ENCODE results near the gene FKBP3.

FKBP3 gene

GRCh38 chr14:45134051-45134958 is at the start of gene FKBP3:
TSS of gene FKBP3 (minus strand) at chr14:45134481. CDS start at chr14:45134456, 25 bp downstream.
- H3K4me3 ChIP-seq (ENCODE audit: low read depth, low read length) = peak within 1 kb of the TSS; percentile 82
- TF ChIP-seq, protein P1, sequence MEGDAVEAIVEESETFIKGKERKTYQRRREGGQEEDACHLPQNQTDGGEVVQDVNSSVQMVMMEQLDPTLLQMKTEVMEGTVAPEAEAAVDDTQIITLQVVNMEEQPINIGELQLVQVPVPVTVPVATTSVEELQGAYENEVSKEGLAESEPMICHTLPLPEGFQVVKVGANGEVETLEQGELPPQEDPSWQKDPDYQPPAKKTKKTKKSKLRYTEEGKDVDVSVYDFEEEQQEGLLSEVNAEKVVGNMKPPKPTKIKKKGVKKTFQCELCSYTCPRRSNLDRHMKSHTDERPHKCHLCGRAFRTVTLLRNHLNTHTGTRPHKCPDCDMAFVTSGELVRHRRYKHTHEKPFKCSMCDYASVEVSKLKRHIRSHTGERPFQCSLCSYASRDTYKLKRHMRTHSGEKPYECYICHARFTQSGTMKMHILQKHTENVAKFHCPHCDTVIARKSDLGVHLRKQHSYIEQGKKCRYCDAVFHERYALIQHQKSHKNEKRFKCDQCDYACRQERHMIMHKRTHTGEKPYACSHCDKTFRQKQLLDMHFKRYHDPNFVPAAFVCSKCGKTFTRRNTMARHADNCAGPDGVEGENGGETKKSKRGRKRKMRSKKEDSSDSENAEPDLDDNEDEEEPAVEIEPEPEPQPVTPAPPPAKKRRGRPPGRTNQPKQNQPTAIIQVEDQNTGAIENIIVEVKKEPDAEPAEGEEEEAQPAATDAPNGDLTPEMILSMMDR (IDR thresholded peaks at IDR 0.05; ENCODE audit: borderline replicate concordance, insufficient read depth, low read depth, low read length) = peak; percentile 22; the same call in 1 of the 2 replicates

DNA sequence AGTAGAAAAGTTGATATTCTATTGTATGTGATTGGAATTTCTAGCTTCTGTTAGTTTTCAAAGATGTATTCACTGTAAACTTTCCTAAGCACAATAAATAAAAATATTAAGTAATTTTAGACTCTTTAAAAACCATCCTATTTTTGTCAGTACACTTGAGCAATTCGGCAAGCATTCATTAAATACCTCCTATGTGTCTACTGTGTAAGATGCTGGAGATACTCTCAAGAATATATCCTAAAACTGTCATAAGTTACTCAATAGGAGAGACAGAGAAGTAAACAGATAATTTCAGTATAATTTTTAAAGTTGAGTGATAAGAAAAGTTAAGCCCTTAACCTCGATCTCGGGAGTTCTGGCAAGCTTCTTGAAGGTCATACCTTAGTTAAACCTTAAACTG is 47.5 kb upstream of the FKBP3 start:
- H3K4me3 ChIP-seq (ENCODE audit: low read depth, low read length) = no peak overlapping the region
- TF ChIP-seq, protein P1 (IDR thresholded peaks at IDR 0.05; ENCODE audit: borderline replicate concordance, insufficient read depth, low read depth, low read length) = no peak

DNA sequence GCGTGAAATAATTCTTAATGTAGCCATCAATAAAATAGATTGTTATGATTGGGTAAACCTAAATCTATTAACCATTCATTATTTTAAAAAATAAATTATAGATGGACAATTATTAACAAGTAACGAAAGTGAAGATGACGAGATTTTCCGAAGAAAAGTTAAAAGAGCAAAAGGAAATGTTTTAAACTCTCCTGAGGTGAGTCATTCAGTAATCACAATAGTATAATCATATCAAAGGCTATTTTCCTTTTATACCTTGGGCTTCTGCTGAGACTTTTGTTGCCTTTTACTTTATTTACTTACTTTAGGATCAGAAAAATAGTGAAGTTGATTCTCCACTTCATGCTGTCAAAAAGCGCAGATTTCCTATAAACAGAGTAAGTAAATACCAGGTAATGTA is 47.0 kb upstream of the FKBP3 start:
- TF ChIP-seq, protein P1 (IDR thresholded peaks at IDR 0.05; ENCODE audit: borderline replicate concordance, insufficient read depth, low read depth, low read length) = no peak
- H3K4me3 ChIP-seq (ENCODE audit: low read depth, low read length) = no peak overlapping the region

- TF ChIP-seq, protein P1 (IDR thresholded peaks at IDR 0.05; ENCODE audit: borderline replicate concordance, insufficient read depth, low read depth, low read length) = no peak
- no peak overlapping the region for H3K4me3 ChIP-seq (ENCODE audit: low read depth, low read length)
Measured at GRCh38 chr14:45177076-45177475, 42.8 kb upstream of the FKBP3 start.

DNA sequence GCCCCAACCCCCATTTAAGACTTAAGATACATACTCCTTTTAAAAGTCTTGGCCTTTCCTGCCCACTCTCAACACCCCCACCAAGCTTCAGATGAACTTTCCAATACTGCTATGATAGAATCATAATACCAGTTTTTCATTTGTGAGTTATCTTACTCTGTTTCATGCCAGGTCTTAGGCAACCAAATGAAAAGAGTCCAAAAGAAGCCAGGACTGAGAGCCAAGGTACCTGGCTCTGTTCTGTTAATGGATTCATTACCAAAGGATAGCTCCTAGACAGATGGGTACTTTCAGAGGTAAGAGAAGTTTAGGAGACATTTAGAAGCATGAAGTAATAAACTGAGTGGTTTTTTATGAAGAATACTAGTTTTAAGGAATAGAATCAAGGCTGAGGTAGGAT is 35.6 kb upstream of the FKBP3 start:
- TF ChIP-seq, protein P1 (IDR thresholded peaks at IDR 0.05; ENCODE audit: borderline replicate concordance, insufficient read depth, low read depth, low read length) = no peak
- H3K4me3 ChIP-seq (ENCODE audit: low read depth, low read length) = no peak overlapping the region

- H3K4me3 ChIP-seq (ENCODE audit: low read depth, low read length) = no peak overlapping the region
- TF ChIP-seq, protein P1 (IDR thresholded peaks at IDR 0.05; ENCODE audit: borderline replicate concordance, insufficient read depth, low read depth, low read length) = no peak
Measured at GRCh38 chr14:45156067-45156466, 21.8 kb upstream of the FKBP3 start.

GRCh38 chr14:45150386-45150890 is 16.2 kb upstream of the FKBP3 start:
- H3K4me3 ChIP-seq (ENCODE audit: low read depth, low read length) = no peak overlapping the region
- TF ChIP-seq, protein P1 (IDR thresholded peaks at IDR 0.05; ENCODE audit: borderline replicate concordance, insufficient read depth, low read depth, low read length) = no peak

Measured in GM12875 (cell line).